ENCODE measurements around the gene HDAC9.

The HDAC9 gene

GRCh38 chr7:18903695-18904094 is 408.1 kb downstream of the HDAC9 start:
- TF ChIP-seq POLR2AphosphoS5 (IDR thresholded peaks at IDR 0.05; ENCODE audit: low read depth, low read length) (no peak), REST (IDR thresholded peaks at IDR 0.05; ENCODE audit: insufficient read depth in 1 of 2, low read depth in 2 of 2, low read length in 2 of 2) (no peak)

DNA sequence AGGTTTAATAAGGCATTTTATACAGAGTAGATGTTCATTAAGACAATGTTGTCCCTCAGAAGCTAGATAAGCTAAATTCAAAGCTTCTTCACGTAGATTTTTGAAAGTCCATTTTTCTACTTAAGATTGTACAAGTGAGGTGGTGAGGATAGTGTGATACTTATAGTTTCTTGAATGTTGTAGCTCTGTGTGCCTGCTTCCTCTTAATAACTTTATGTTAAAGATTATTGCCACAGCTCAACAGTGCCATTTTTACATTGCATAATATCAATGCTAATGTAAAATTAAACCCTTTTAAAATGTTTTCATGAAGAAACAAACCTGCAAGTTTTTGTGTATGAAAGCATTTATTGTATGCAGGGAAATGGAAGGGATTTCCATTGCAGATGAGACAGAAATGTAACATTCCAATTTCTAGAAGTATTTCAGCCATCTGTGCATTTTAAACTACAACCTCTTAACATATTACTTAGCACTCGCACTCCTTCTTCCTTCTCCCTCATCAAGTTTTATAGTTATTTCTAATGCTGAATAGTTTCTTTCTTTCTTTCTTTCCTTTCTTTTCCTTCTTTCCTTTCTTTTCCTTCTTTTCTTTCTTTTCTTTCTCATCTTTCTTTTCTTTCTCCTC is 409.9 kb downstream of the HDAC9 start:
- no peak for TF ChIP-seq TAF1 (IDR thresholded peaks at IDR 0.05; ENCODE audit: borderline replicate concordance, insufficient read depth, low read length)
- TF ChIP-seq POLR2AphosphoS5 (IDR thresholded peaks at IDR 0.05; ENCODE audit: low read depth, low read length) = no peak
- no peak for TF ChIP-seq FOXP2 (optimal IDR thresholded peaks at IDR 0.05; ENCODE audit: borderline replicate concordance, extremely low read depth, extremely low read length, insufficient read depth)
- TF ChIP-seq REST (IDR thresholded peaks at IDR 0.05; ENCODE audit: insufficient read depth in 1 of 2, low read depth in 2 of 2, low read length in 2 of 2) = no peak
- no peak for TF ChIP-seq SIN3A (IDR thresholded peaks at IDR 0.05; ENCODE audit: borderline replicate concordance, insufficient read depth, low read length)

GRCh38 chr7:18906901-18907300 is 411.4 kb downstream of the HDAC9 start:
- no peak for TF ChIP-seq TAF1 (IDR thresholded peaks at IDR 0.05; ENCODE audit: borderline replicate concordance, insufficient read depth, low read length)

GRCh38 chr7:18913106-18913505 is 417.6 kb downstream of the HDAC9 start:
- TF ChIP-seq POLR2AphosphoS5 (IDR thresholded peaks at IDR 0.05; ENCODE audit: low read depth, low read length) = no peak
- no peak for TF ChIP-seq TAF1 (IDR thresholded peaks at IDR 0.05; ENCODE audit: borderline replicate concordance, insufficient read depth, low read length)

DNA sequence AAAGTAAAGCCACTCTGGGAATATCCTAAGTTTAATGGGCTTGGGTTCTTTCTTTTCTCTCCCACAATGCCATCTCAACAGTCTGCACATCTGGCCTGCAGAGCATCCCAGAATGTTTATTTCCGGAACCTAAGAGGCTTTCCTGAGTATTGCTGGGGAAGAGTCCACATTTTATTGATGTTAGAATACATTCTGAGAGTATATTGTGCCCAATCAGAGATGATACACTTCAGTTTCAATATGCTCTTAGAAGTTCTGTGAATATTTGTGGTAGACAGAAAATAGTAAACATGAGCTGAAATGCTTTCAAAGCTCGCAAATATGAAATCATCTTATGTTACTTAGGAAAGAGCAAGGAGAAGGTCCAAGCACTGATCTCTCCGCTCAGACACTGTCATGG is 421.3 kb downstream of the HDAC9 start:
- no peak for TF ChIP-seq POLR2AphosphoS5 (IDR thresholded peaks at IDR 0.05; ENCODE audit: low read depth, low read length)

- no peak for TF ChIP-seq TAF1 (IDR thresholded peaks at IDR 0.05; ENCODE audit: borderline replicate concordance, insufficient read depth, low read length)
- TF ChIP-seq POLR2AphosphoS5 (IDR thresholded peaks at IDR 0.05; ENCODE audit: low read depth, low read length) = no peak
- no peak for TF ChIP-seq REST (IDR thresholded peaks at IDR 0.05; ENCODE audit: insufficient read depth in 1 of 2, low read depth in 2 of 2, low read length in 2 of 2)
- no peak for TF ChIP-seq FOXP2 (optimal IDR thresholded peaks at IDR 0.05; ENCODE audit: borderline replicate concordance, extremely low read depth, extremely low read length, insufficient read depth)
- TF ChIP-seq SIN3A (IDR thresholded peaks at IDR 0.05; ENCODE audit: borderline replicate concordance, insufficient read depth, low read length) = no peak
Observed at GRCh38 chr7:18927134-18927533, 431.6 kb downstream of the HDAC9 start.

DNA sequence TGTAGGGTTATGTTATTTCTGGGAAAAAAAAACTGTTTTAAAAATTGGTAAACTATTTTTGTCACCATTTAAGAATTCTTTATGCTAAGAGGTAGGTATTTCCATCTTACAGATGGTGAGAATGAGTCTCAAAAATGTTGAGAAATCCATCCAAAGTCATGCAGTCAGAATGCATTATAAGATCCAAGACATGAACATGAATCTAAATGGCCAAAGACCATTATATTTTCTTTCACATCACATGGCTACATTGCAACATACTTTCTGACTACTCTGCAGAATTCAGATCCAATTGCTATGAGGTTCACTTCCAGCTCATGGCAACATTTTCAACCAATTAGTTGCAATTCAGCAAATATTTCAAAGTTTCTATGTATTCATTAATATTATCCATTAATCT is 440.7 kb downstream of the HDAC9 start:
- TF ChIP-seq REST (IDR thresholded peaks at IDR 0.05; ENCODE audit: insufficient read depth in 1 of 2, low read depth in 2 of 2, low read length in 2 of 2) (no peak), POLR2AphosphoS5 (IDR thresholded peaks at IDR 0.05; ENCODE audit: low read depth, low read length) (no peak), SIN3A (IDR thresholded peaks at IDR 0.05; ENCODE audit: borderline replicate concordance, insufficient read depth, low read length) (no peak), TAF1 (IDR thresholded peaks at IDR 0.05; ENCODE audit: borderline replicate concordance, insufficient read depth, low read length) (no peak), FOXP2 (optimal IDR thresholded peaks at IDR 0.05; ENCODE audit: borderline replicate concordance, extremely low read depth, extremely low read length, insufficient read depth) (no peak)

Measured in PFSK-1 (cell line).